Measurements from ENCODE around the gene OLFM1. TPM values are rescaled to one million over a fixed set of nuclear protein-coding genes. Genes with fewer than 3 reads are reported as not detected.

OLFM1 gene
- total RNA-seq, 1 donor from 2014 or later = 8.0 TPM

- H3K4me1 Mint-ChIP-seq (ENCODE audit: unreplicated experiment) = peaks cover 5% of the 10 kb centered on the region
- no peak for TF ChIP-seq CTCF (conservative IDR thresholded peaks at IDR 0.05)
- no peak overlapping the region for H3K27ac Mint-ChIP-seq
- peaks cover 5% of the 10 kb centered on the region for H3K9me3 Mint-ChIP-seq
- no peak overlapping the region for H3K4me3 Mint-ChIP-seq
- no peak for DNase-seq (ENCODE audit: extremely low spot score, unreplicated experiment)
- no peaks in the 10 kb centered on the region for H3K36me3 Mint-ChIP-seq
- peaks cover 20% of the 10 kb centered on the region for H3K27me3 Mint-ChIP-seq
These were observed 53.8 kb downstream of the OLFM1 start for GRCh38 chr9:135141183-135141774.

GRCh38 chr9:135144581-135145170 is 57.2 kb downstream of the OLFM1 start:
- no peaks in the 10 kb centered on the region for H3K4me1 Mint-ChIP-seq (ENCODE audit: unreplicated experiment)
- no peak for TF ChIP-seq CTCF (conservative IDR thresholded peaks at IDR 0.05)
- DNase-seq (ENCODE audit: extremely low spot score, unreplicated experiment) = no peak
- no peaks in the 10 kb centered on the region for H3K9me3 Mint-ChIP-seq
- peaks cover 27% of the 10 kb centered on the region for H3K27me3 Mint-ChIP-seq
- no peak overlapping the region for H3K27ac Mint-ChIP-seq
- no peak overlapping the region for H3K4me3 Mint-ChIP-seq
- no peaks in the 10 kb centered on the region for H3K36me3 Mint-ChIP-seq

GRCh38 chr9:135145312-135145711 is 57.8 kb downstream of the OLFM1 start:
- H3K27ac Mint-ChIP-seq = peak overlapping the region; percentile 46
- no peaks in the 10 kb centered on the region for H3K4me1 Mint-ChIP-seq (ENCODE audit: unreplicated experiment)
- peaks cover 29% of the 10 kb centered on the region for H3K27me3 Mint-ChIP-seq
- TF ChIP-seq CTCF (conservative IDR thresholded peaks at IDR 0.05) = no peak
- no peak overlapping the region for H3K4me3 Mint-ChIP-seq
- H3K9me3 Mint-ChIP-seq = no peaks in the 10 kb centered on the region
- H3K36me3 Mint-ChIP-seq = no peaks in the 10 kb centered on the region
- DNase-seq (ENCODE audit: extremely low spot score, unreplicated experiment) = no peak

- Mint-ChIP-seq H3K4me1 (ENCODE audit: unreplicated experiment) (no peaks in the 10 kb centered on the region), H3K36me3 (no peaks in the 10 kb centered on the region), H3K4me3 (no peak overlapping the region), H3K27ac (no peak overlapping the region), H3K27me3 (peaks cover 31% of the 10 kb centered on the region), H3K9me3 (no peaks in the 10 kb centered on the region)
- DNase-seq (ENCODE audit: extremely low spot score, unreplicated experiment) = no peak
- no peak for TF ChIP-seq CTCF (conservative IDR thresholded peaks at IDR 0.05)
These were observed 58.8 kb downstream of the OLFM1 start for GRCh38 chr9:135146241-135146640.

GRCh38 chr9:135146766-135147473 is 59.5 kb downstream of the OLFM1 start:
- no peaks in the 10 kb centered on the region for H3K9me3 Mint-ChIP-seq
- H3K4me3 Mint-ChIP-seq = no peak overlapping the region
- H3K27ac Mint-ChIP-seq = no peak overlapping the region
- no peak for DNase-seq (ENCODE audit: extremely low spot score, unreplicated experiment)
- H3K4me1 Mint-ChIP-seq (ENCODE audit: unreplicated experiment) = no peaks in the 10 kb centered on the region
- peaks cover 37% of the 10 kb centered on the region for H3K27me3 Mint-ChIP-seq
- no peak for TF ChIP-seq CTCF (conservative IDR thresholded peaks at IDR 0.05)
- H3K36me3 Mint-ChIP-seq = no peaks in the 10 kb centered on the region

Measured in type B pancreatic cell (in vitro differentiated cells).